Esophagus squamous epithelium (tissue), 5 donors: ENCODE measurements around the gene TMEM26. TPM values are rescaled to one million over a fixed set of nuclear protein-coding genes. Genes with fewer than 3 reads are reported as not detected.

Source experiments
- DNase-seq: peaks from one replicate; lab custom pipeline; 2025; lab: John Stamatoyannopoulos, UW
- H3K27ac ChIP-seq, 4 donors: fragments of 200-600 bp; sonication (generic); one replicate each; pipeline ENCODE4 v1.5.1; 2016 to 2019; ENCODE audit warnings: mild to moderate bottlenecking in 1 of 4
- H3K27me3 ChIP-seq, 4 donors: fragments of 200-600 bp; sonication (generic); 1 replicate in 3 of 4; 2 replicates in 1 of 4; pipeline versions ENCODE4 v1.5.1 to v1.6.0; 2017 to 2021; ENCODE audit warnings: antibody characterized with exemption in 1 of 4
- H3K36me3 ChIP-seq, 3 donors: fragments of 200-600 bp; sonication (generic); one replicate each; pipeline ENCODE4 v1.5.1; 2016 to 2019
- H3K4me1 ChIP-seq, 3 donors: fragments of 200-600 bp; sonication (generic); one replicate each; pipeline ENCODE4 v1.5.1; 2017 to 2019
- H3K4me3 ChIP-seq, 4 donors: fragments of 200-600 bp; sonication (generic); 1 replicate in 3 of 4; 2 replicates in 1 of 4; pipeline ENCODE4 v1.5.1; 2016 to 2019; ENCODE audit warnings: mild to moderate bottlenecking in 2 of 4, moderate library complexity in 1 of 4
- H3K9me3 ChIP-seq, 3 donors: fragments of 200-600 bp; sonication (generic); one replicate each; pipeline ENCODE4 v1.5.1; 2016 to 2019
- POLR2A ChIP-seq, 4 donors: fragments of 450-650 bp; IDR thresholded peaks; one replicate each; pipeline ENCODE4 v1.6.1; 2017; ENCODE audit warnings: antibody characterized with exemption in 4 of 4, mild to moderate bottlenecking in 4 of 4, moderate library complexity in 3 of 4
- WGBS, 2 donors: methylation state at CpG; one replicate each; pipeline ENCODE4 v1.1.5; 2018; 5-methylcytosine and 5-hydroxymethylcytosine counted together
- intact Hi-C: fragments of 100-400 bp; cut with DNase I; formaldehyde crosslinking; loops from one replicate; pipeline ENCODE4 v1.15.0; 2022
- total RNA-seq, 4 donors: library from RNA; depleted of rRNA; stranded (reverse); fragments of >200 nt; gene quantifications; one replicate each; pipeline ENCODE4 v1.1.0, GENCODE V29; 2016
- TF ChIP-seq, protein P1 (sequence below), 6 experiments: fragments of 450-650 bp in 4 of 6; fragments of 200-600 bp in 2 of 6; sonication (generic) in 2 of 6; IDR thresholded peaks; one replicate each; pipeline ENCODE4 v1.5.1; 2016 to 2019; ENCODE audit warnings: antibody characterized with exemption in 6 of 6, mild to moderate bottlenecking in 4 of 6, moderate library complexity in 4 of 6
- donor health status: DM: yes; HTN: yes; CAD: no.

Gene TMEM26
- total RNA-seq, 4 donors from 2014 or later: 0.09 to 0.38 (median 0.09) TPM; not detected in 1

DNA sequence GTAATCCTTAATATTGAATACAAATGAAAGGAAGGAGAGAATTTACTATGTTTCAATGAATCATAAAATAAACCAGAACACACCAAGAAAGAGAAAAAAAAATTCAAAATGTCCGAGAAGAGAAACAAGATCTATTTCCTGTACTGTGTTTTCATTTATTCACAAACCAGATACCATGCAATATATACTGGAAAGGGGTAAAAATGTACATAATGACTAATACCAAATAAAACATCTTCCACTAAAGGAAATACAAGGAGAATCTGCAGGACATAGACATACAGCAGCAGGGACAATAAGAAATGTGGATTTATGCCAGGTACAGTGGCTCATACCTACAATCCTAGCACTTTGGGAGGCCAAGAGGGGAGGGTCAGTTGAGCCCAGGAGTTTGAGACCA, 24.3 kb upstream of the TMEM26 start:
- intact Hi-C loops: no loop called here
- WGBS, 2 donors: 57 to 64% methylated on average over 1 of the region's 1 CpG
- H3K27me3 ChIP-seq: no peaks in the 10 kb centered on the region
- H3K36me3 ChIP-seq: no peaks in the 10 kb centered on the region
- TF ChIP-seq, protein P1, sequence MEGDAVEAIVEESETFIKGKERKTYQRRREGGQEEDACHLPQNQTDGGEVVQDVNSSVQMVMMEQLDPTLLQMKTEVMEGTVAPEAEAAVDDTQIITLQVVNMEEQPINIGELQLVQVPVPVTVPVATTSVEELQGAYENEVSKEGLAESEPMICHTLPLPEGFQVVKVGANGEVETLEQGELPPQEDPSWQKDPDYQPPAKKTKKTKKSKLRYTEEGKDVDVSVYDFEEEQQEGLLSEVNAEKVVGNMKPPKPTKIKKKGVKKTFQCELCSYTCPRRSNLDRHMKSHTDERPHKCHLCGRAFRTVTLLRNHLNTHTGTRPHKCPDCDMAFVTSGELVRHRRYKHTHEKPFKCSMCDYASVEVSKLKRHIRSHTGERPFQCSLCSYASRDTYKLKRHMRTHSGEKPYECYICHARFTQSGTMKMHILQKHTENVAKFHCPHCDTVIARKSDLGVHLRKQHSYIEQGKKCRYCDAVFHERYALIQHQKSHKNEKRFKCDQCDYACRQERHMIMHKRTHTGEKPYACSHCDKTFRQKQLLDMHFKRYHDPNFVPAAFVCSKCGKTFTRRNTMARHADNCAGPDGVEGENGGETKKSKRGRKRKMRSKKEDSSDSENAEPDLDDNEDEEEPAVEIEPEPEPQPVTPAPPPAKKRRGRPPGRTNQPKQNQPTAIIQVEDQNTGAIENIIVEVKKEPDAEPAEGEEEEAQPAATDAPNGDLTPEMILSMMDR (IDR thresholded peaks at IDR 0.05): no peak
- TF ChIP-seq POLR2A (IDR thresholded peaks at IDR 0.05): no peak
- no peak overlapping the region for H3K4me3 ChIP-seq
- H3K27ac ChIP-seq: no peak overlapping the region
- no peak for DNase-seq
- H3K4me1 ChIP-seq: no peaks in the 10 kb centered on the region
- no peaks in the 10 kb centered on the region for H3K9me3 ChIP-seq

- 82 to 97% methylated on average over 1 of the region's 1 CpG for WGBS, 2 donors
- no peaks in the 10 kb centered on the region for H3K9me3 ChIP-seq
- no peaks in the 10 kb centered on the region for H3K36me3 ChIP-seq
- DNase-seq: no peak
- H3K27ac ChIP-seq: no peak overlapping the region
- TF ChIP-seq, protein P1 (IDR thresholded peaks at IDR 0.05): no peak
- no peak for TF ChIP-seq POLR2A (IDR thresholded peaks at IDR 0.05)
- intact Hi-C loops: no loop called here
- no peaks in the 10 kb centered on the region for H3K27me3 ChIP-seq
- no peak overlapping the region for H3K4me3 ChIP-seq
- H3K4me1 ChIP-seq: no peaks in the 10 kb centered on the region
Measured at GRCh38 chr10:61476529-61476928, 23.3 kb upstream of the TMEM26 start.

DNA sequence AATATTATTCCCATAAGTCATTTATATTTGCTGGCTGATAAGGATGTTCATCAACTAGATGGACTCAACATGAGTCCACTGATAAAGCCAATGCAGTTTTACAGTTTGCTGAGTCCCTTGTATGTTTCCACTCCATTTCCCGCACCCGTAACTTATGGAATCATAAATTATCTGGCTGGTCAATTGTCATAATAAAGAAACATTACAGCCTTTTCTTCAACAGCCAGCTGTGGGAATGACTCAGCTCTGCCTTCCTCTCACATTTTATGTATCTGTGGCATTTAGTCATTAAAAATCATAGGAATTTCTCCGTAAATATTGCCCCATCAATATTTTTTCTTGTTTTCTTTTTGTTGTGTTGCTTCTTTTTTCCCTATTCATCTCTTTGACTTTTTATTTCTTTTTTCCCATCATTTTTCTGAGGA, 22.3 kb upstream of the TMEM26 start:
- Histone ChIP-seq H3K27me3 (no peaks in the 10 kb centered on the region), H3K36me3 (no peaks in the 10 kb centered on the region), H3K4me1 (no peaks in the 10 kb centered on the region), H3K27ac (no peak overlapping the region), H3K9me3 (no peaks in the 10 kb centered on the region), H3K4me3 (no peak overlapping the region)
- TF ChIP-seq, protein P1 (IDR thresholded peaks at IDR 0.05): no peak
- TF ChIP-seq POLR2A (IDR thresholded peaks at IDR 0.05): no peak
- 74 to 86% methylated on average over 3 of the region's 3 CpGs for WGBS, 2 donors
- intact Hi-C loops: no loop called here
- DNase-seq: no peak

- H3K27me3 ChIP-seq: no peaks in the 10 kb centered on the region
- no peak for DNase-seq
- intact Hi-C loops: no loop called here
- no peak for TF ChIP-seq POLR2A (IDR thresholded peaks at IDR 0.05)
- TF ChIP-seq, protein P1 (IDR thresholded peaks at IDR 0.05): no peak
- no peaks in the 10 kb centered on the region for H3K4me1 ChIP-seq
- WGBS, 2 donors: 60 to 72% methylated on average over 5 of the region's 5 CpGs
- no peaks in the 10 kb centered on the region for H3K9me3 ChIP-seq
- no peak overlapping the region for H3K27ac ChIP-seq
- H3K36me3 ChIP-seq: no peaks in the 10 kb centered on the region
- H3K4me3 ChIP-seq: no peak overlapping the region
Measured at GRCh38 chr10:61472090-61472674, 19.0 kb upstream of the TMEM26 start.

DNA sequence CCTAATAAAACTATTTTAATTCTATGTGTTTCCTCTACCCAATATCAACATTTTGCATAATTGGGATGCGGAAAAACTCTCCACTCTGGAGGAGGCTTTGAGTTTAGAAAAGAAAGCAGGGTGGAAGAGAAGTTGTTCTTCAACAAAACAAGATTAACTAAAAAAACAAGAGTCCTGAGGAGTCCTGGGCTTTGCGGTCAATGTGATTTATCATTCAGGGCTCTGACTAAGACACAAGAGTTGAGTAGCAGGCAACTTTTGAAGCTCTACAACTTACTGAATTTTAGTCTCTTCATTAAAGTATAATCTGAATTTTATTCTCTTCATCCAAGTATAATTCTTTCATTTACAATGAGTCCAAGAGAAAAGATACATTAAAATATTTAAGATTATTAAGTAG, 18.3 kb upstream of the TMEM26 start:
- TF ChIP-seq, protein P1 (IDR thresholded peaks at IDR 0.05): no peak
- no peak for TF ChIP-seq POLR2A (IDR thresholded peaks at IDR 0.05)
- Histone ChIP-seq H3K9me3 (no peaks in the 10 kb centered on the region), H3K36me3 (no peaks in the 10 kb centered on the region), H3K4me1 (no peaks in the 10 kb centered on the region), H3K4me3 (no peak overlapping the region), H3K27me3 (no peaks in the 10 kb centered on the region), H3K27ac (no peak overlapping the region)
- intact Hi-C loops: no loop called here
- no peak for DNase-seq
- WGBS, 2 donors: 91 to 98% methylated on average over 2 of the region's 2 CpGs
